LNCaP clone FGC (cell line): ENCODE data around the gene WSB1.

Experiments used
- DNase-seq: peaks from one replicate; pipeline ENCODE4 v3.0.0-alpha.2; 2011; ENCODE audit warnings: low read depth
- H3K4me3 ChIP-seq: 2 replicates; pipeline ENCODE4 v1.5.1; 2011; ENCODE audit warnings: mild to moderate bottlenecking, low read depth, low read length, control low read depth
- TF ChIP-seq, protein P1 (sequence below): IDR thresholded peaks from 2 replicates; pipeline ENCODE4 v1.5.1; 2012; ENCODE audit warnings: mild to moderate bottlenecking; ENCODE audit not compliant: control insufficient read depth, insufficient read depth; ENCODE audit errors: extremely low read depth

Gene WSB1

GRCh38 chr17:27338536-27338985, 44.6 kb downstream of the WSB1 start:
- DNase-seq: no peak
- H3K4me3 ChIP-seq: no peak overlapping the region

GRCh38 chr17:27339198-27339835, 45.4 kb downstream of the WSB1 start:
- no peak overlapping the region for H3K4me3 ChIP-seq
- DNase-seq: no peak

More at GRCh38 chr17:27338536-27338985, 44.6 kb downstream of the WSB1 start:
- TF ChIP-seq, protein P1, sequence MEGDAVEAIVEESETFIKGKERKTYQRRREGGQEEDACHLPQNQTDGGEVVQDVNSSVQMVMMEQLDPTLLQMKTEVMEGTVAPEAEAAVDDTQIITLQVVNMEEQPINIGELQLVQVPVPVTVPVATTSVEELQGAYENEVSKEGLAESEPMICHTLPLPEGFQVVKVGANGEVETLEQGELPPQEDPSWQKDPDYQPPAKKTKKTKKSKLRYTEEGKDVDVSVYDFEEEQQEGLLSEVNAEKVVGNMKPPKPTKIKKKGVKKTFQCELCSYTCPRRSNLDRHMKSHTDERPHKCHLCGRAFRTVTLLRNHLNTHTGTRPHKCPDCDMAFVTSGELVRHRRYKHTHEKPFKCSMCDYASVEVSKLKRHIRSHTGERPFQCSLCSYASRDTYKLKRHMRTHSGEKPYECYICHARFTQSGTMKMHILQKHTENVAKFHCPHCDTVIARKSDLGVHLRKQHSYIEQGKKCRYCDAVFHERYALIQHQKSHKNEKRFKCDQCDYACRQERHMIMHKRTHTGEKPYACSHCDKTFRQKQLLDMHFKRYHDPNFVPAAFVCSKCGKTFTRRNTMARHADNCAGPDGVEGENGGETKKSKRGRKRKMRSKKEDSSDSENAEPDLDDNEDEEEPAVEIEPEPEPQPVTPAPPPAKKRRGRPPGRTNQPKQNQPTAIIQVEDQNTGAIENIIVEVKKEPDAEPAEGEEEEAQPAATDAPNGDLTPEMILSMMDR: no peak

DNA sequence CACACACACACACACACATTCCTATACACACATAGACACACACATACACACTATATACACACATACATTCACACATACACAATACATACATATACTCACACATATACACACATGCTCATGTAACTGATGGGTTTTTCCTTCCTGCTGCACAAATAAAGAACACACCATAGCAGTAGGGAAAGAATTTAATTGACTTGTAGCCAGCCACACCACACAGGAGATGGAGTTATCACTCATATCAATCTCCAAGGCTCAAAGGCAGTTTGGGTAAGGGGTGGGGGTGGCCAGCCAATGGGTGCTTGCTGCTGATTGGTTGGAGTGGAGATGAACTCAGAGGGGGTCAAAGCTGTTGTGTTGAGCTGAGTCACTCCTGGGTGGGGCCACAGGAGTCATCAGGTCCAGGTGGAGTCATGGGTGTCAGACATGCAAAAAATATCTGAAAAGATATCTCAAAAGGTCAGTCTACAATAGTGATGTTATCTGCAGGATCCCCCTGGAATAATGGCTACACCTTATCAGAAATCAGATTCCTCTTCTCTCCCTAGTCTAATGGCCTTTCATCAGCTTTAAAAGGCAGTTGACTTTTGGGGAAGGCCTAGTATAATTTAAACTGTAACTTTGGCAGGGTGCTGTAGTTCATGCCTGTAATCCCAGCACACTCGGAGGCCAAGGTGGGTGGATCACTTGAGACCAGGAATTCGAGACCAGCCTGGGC, 46.1 kb downstream of the WSB1 start:
- TF ChIP-seq, protein P1: no peak
- H3K4me3 ChIP-seq: no peak overlapping the region
- DNase-seq: no peak

More at GRCh38 chr17:27339198-27339835, 45.4 kb downstream of the WSB1 start:
- TF ChIP-seq, protein P1: no peak

- no peak for DNase-seq
- H3K4me3 ChIP-seq: no peak overlapping the region
- TF ChIP-seq, protein P1: no peak
Measured at GRCh38 chr17:27340575-27340974, 46.7 kb downstream of the WSB1 start.

DNA sequence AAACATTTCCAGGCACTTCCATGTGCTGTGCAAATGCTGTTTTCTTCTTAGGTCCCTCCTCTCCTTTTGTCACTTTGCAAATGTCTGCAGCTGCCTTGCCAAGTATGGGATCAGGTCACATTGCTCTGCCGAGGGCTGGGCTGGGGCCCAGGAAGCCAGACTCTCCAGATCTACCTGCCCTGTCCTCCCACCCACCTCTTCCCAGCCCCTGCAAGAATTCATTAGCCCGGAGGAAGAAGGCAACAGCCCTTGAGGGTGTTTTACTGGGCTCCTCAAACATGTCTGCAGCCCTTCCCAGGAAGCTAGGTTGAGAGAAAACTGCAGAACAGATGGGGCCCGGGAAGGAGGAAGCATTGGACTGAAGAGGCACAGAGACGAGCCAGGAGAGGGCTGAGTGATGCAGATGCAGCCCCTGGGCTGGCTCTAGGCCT, 47.1 kb downstream of the WSB1 start:
- no peak for DNase-seq
- no peak overlapping the region for H3K4me3 ChIP-seq
- TF ChIP-seq, protein P1: no peak

DNA sequence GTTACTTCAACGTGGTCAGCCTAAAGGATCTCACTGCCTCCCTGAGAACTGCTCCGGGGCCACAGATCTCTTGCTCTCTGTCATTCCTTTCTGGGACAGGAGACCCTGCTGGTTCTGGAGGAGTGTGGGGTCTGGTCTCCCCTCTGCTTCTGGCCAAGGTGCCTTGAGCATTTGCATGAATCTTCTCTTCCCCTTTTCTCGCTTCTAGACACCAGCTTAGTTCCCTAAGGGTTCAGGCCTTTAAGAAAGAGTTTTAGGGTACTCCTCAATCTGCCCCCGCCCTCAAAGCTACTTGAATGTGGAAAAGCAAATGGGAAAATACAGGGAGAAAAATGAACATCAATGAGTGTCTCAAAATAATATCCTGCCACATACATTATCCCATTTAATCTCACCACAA, 48.1 kb downstream of the WSB1 start:
- DNase-seq: no peak
- no peak overlapping the region for H3K4me3 ChIP-seq
- TF ChIP-seq, protein P1: no peak
